Urinary bladder (tissue), 4 donors: ENCODE results near the gene C1orf94. TPM values are rescaled to one million over a fixed set of nuclear protein-coding genes. Genes with fewer than 3 reads are reported as not detected.
"Not testable (repeated sequence)": the region's sequence is repeated elsewhere in the genome, so short reads cannot be mapped to it uniquely, and the experiment has no call there.

Experiments
- DNase-seq: peaks from one replicate; pipeline ENCODE4 v3.0.0-alpha.2; 2015; ENCODE audit errors: extremely low spot score
- H3K27ac ChIP-seq: one replicate; pipeline ENCODE4 v1.5.1; 2013; ENCODE audit warnings: low read depth, mild to moderate bottlenecking, moderate library complexity
- H3K36me3 ChIP-seq: one replicate; pipeline ENCODE4 v1.6.1; 2013; ENCODE audit warnings: mild to moderate bottlenecking, moderate library complexity; ENCODE audit not compliant: insufficient read depth
- H3K4me1 ChIP-seq: one replicate; pipeline ENCODE4 v1.6.1; 2013; ENCODE audit warnings: mild to moderate bottlenecking, moderate library complexity; ENCODE audit not compliant: insufficient read depth
- H3K4me3 ChIP-seq: one replicate; pipeline ENCODE4 v1.5.1; 2013; ENCODE audit warnings: low read depth, low read length
- WGBS: extraction: QIAGEN DNeasy Blood & Tissue Kit; methylation state at CpG from one replicate; pipeline ENCODE4 v1.1.7; 2013; 5-methylcytosine and 5-hydroxymethylcytosine counted together
- polyA plus RNA-seq: library from polyadenylated mRNA; stranded (reverse); fragments of 200-250 nt; gene quantifications from one replicate; pipeline ENCODE4 v1.2.3, GENCODE V29; 2013
- total RNA-seq: library from RNA; depleted of rRNA; stranded (reverse); fragments of >200 nt; gene quantifications from one replicate; pipeline ENCODE4 v1.2.3, GENCODE V29; 2014
- donor health status: healthy with polysubstance abuse.
- donor health status: healthy.

C1orf94 gene
- total and polyA plus RNA-seq, 2 donors = not detected

DNA sequence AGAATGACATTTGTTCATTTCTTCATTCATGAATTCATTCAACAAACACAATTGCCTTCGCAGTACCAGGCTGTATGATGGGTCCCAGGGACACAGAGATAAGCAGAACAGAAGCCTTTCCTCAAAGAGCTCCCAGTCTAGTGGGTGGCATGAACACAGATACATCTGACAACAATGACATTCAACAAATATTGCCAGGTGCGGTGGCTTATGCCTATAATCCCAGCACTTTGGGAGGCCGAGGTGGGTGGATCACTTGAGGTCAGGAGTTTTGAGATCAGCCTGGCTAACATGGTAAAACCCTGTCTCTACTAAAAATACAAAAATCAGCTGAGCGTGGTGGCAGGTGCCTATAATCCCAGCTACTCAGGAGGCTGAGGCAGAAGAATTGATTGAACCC, 6.7 kb downstream of the C1orf94 start:
- H3K4me1 ChIP-seq, H3K4me3 ChIP-seq, H3K27ac ChIP-seq, H3K36me3 ChIP-seq, DNase-seq: not testable (repeated sequence)
- 74% methylated on average over 4 of the region's 4 CpGs for WGBS

DNA sequence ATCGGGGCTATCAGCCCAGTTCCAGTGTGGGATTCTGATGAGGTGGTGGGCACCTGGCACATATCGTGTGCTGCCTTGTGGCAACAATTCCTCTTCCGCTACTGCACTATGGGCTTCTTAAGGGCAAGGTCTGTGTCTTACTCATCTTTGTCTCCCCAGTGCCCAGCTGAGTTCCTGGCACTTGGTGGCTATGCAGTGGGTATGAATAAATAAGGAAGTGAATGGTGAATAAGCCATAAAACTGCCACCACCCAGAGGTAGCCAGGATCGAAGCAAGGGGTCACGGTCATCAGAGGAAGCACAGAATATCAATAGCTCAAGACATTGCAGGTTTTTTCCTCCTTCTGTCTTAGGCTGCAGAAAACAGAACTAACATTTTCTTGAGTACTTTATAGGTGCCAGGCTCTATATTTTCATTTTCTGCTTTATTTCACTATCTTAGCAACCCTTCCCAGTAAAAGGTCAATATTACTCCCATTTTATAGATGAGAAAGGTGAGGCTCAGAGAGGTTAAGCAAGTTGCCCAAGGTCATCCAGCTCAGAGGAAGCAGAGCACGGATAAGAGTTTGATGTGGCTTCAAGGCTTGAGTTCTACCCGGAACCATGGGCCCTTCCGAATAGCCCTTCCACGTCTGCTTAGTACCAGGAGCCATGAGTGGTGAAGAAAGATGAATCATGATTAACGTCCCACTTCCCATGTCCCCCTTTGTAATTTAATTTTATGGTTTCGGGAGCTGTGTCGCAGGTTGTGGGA, 10.2 kb downstream of the C1orf94 start:
- Histone ChIP-seq H3K4me3 (no peak overlapping the region), H3K36me3 (no peaks in the 10 kb centered on the region), H3K4me1 (no peaks in the 10 kb centered on the region), H3K27ac (no peak overlapping the region)
- DNase-seq = no peak
- WGBS = 67% methylated on average over 12 of the region's 12 CpGs

DNA sequence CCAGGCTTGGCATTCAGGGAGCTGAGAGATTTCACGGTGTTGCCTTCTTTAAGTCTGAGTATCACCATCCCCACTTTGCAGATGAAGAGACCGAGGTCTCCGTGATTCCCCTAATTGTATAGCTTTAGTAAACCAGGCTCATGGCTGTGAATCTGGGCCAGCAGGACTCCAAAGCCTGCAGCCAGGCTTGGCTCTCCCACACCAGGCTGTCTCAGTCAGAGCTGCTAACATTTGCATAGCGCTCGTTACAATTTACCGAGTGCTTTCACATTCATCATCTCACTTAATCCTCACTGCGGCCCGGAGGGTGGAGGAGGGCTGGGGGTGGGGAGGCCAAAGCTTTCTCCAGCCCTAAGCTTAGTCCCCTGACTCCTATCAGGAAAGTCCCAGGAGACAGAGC, 11.7 kb downstream of the C1orf94 start:
- Histone ChIP-seq H3K4me1 (no peaks in the 10 kb centered on the region), H3K27ac (no peak overlapping the region), H3K36me3 (no peaks in the 10 kb centered on the region), H3K4me3 (no peak overlapping the region)
- 9% methylated on average over 8 of the region's 8 CpGs for WGBS
- DNase-seq = no peak

DNA sequence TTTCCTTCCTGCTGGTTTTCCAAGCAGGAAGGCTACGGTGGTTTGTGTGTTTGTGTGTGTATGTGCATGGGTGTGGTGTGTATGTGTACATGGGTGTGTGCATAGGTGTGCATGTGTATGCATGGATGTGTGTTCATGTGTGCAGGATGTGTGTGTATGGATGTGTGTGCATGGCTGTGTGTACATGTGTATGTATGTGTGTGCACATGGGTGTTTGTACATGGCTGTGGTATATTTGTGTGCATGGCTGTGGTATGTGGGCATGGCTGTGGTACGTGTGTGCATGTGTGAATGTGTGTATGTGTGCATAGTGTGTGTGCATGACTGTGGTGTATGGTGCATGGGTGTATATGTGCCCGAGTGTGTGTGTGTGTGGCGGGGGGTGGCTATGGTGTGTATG, 12.3 kb downstream of the C1orf94 start:
- Histone ChIP-seq H3K27ac (no peak overlapping the region), H3K4me1 (no peaks in the 10 kb centered on the region), H3K36me3 (no peaks in the 10 kb centered on the region), H3K4me3 (no peak overlapping the region)
- WGBS = 54% methylated on average over 4 of the region's 4 CpGs
- no peak for DNase-seq

DNA sequence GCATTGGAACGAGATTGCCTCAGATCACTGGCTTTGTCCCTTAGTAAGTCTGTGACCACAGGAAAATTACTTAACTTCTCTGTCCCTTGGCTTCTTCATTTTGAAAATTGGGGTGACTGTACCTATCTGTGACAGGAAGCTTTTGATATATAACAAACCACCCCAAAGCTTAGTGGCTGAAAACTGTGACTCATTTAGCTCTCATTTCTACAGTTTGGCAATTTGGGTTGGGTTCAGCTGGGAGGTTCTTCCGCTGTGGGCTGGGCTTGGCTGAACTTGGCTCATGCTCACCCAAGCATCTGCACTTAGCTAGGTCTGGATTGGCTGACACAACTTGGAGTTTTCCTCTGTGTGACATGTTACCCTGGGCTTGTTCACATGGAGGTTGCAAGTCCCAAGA, 14.0 kb downstream of the C1orf94 start:
- no peaks in the 10 kb centered on the region for H3K36me3 ChIP-seq
- DNase-seq = no peak
- no peak overlapping the region for H3K4me3 ChIP-seq
- 69% methylated on average over 2 of the region's 2 CpGs for WGBS
- H3K4me1 ChIP-seq = no peaks in the 10 kb centered on the region
- H3K27ac ChIP-seq = no peak overlapping the region

DNA sequence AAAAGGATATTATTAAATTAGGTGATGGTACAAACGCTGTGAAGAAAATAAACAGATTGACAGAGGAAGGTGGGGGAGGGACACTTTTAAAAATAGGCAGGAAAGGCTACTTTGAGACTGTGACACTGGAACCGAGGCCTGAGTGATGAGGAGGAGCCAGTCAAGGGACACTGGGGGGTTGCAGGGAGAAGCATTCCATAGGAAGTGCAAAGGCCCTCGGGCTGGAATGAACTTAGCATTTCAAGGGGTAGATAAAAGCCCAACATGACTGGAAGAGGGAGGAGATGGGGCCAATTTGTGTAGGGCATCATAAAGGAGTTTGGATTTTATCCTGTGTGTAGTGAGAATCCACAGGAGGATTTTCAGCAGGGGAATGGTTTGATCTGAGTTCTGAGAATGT, 15.9 kb downstream of the C1orf94 start:
- no peak for DNase-seq
- Histone ChIP-seq H3K4me3 (no peak overlapping the region), H3K36me3 (no peaks in the 10 kb centered on the region), H3K27ac (no peak overlapping the region), H3K4me1 (no peaks in the 10 kb centered on the region)
- 51% methylated on average over 3 of the region's 3 CpGs for WGBS

DNA sequence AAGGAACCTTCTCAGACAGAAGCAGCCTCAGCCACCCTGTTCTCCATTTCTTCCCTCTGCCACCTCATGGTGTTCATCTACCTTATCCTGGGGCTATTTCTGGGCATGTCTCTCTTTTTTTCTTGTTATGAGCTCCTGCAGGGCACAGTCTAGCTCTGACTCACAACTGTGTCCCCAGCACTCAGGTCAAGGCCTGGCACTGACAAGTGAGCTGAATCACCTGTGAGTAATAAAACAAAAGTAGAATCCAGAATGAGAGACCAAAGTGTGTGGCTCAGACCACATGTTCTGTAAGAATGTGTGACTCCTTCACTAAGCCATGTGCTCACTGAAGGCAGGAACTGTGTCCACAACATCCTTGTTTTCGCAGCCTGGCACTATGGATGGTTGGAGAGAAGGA, 23.2 kb downstream of the C1orf94 start:
- no peak for DNase-seq
- Histone ChIP-seq H3K27ac (no peak overlapping the region), H3K4me1 (no peaks in the 10 kb centered on the region), H3K36me3 (no peaks in the 10 kb centered on the region), H3K4me3 (no peak overlapping the region)
- 86% methylated on average over 1 of the region's 1 CpG for WGBS

DNA sequence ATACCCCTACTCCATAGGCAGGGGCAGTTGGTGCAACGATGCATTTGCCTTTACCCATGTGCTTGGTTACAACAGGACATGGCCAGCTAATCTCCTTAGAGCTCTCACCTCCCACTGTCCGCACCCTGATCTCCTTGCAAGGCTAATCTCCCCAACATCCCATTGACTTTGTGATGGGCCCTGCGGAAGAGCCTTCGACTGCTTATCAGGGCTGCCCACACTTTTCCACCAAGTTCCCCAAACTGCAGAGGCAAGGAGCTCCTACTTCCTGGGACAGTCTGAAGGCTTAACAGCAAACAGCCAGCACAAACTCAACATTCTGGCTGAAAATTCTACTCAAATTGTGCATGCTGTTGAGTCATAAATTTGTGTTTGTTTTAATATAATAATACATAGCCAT, 36.0 kb downstream of the C1orf94 start:
- 88% methylated on average over 4 of the region's 4 CpGs for WGBS
- no peak for DNase-seq
- no peak overlapping the region for H3K4me3 ChIP-seq
- no peak overlapping the region for H3K27ac ChIP-seq
- no peaks in the 10 kb centered on the region for H3K36me3 ChIP-seq
- H3K4me1 ChIP-seq = no peaks in the 10 kb centered on the region

DNA sequence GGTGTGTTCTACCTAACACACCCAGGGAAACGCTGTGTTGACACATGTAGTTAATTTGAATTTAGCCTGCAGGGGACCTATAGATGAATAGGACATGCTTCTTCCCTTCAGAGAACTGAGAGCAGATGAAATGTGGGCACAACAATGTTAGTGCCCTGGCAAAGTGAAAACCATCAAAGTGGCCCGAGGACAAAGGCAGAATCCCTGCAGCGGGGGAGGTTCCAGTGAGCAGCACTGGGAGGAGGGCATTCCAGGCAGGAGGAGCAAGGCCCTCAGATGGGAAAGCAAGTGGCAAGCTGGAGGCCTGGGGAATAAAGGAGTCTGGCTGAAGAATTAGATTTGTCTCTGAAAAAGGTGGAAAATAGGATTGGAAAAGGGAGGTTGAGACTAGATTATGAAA, 37.2 kb downstream of the C1orf94 start:
- WGBS = 41% methylated on average over 3 of the region's 3 CpGs
- Histone ChIP-seq H3K4me3 (no peak overlapping the region), H3K4me1 (no peaks in the 10 kb centered on the region), H3K36me3 (no peaks in the 10 kb centered on the region), H3K27ac (no peak overlapping the region)
- DNase-seq = no peak

DNA sequence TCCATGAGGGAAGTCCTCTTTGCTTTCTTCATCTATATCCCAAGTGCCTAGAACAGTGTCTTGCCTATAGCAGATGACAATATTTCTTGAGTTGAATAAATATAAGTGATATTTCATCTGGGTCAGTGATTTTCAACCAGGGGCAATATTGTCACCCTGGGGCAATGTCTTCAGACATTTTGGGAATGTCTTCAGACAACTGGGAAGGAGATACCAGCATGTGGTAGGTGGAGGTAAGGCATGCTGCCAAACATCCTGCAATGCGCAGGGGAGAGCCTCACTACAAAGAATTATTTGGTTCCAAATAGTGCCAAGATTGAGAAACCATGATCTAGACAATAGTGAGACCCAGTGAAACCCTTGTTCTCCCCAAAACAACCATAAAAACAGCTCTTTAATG, 54.7 kb downstream of the C1orf94 start:
- Histone ChIP-seq H3K36me3 (no peaks in the 10 kb centered on the region), H3K4me3 (no peak overlapping the region), H3K27ac (no peak overlapping the region), H3K4me1 (no peaks in the 10 kb centered on the region)
- WGBS = 89% methylated on average over 1 of the region's 1 CpG
- DNase-seq = no peak

DNA sequence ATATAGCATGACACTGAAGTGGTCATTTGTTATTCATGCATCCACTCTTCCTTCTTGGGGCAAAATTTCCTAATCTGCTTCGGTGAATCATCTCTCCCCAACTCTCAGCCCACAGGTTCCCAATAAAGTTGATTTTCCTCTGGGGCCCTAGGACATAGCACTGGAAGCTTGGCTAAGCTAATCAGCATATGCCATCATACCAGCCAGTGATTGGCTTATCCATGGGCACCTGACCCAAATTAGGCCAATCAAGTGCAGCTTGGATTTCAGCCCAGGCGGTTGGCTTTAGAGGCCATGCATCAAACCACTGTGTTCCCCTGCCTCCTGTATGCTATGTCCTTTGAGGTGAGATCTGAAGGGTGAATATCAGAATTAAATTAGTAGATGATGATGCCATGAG, 58.9 kb downstream of the C1orf94 start:
- WGBS = 89% methylated on average over 2 of the region's 2 CpGs
- Histone ChIP-seq H3K36me3 (no peaks in the 10 kb centered on the region), H3K27ac (no peak overlapping the region), H3K4me1 (no peaks in the 10 kb centered on the region), H3K4me3 (no peak overlapping the region)
- no peak for DNase-seq

DNA sequence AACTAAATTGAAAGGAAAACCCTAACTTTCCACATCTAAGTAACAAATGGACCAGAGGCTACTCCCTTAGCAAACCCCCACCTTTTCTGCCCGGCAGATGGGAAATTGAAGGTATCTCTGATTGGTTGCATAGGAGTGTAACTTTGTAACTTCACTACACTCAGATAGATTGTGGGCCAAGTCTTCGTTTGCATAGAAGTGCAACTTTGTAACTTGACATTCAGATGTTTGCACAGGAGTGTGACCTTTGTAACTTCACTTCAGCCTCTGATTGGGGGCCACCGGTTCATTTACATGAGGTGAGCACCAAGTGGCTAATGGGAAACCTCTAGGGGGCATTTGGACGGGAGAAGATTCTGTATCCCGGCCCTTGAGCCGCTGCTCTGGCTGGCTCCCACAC, 59.4 kb downstream of the C1orf94 start:
- DNase-seq = no peak
- H3K27ac ChIP-seq = no peak overlapping the region
- WGBS = 67% methylated on average over 6 of the region's 6 CpGs
- no peak overlapping the region for H3K4me3 ChIP-seq
- no peaks in the 10 kb centered on the region for H3K36me3 ChIP-seq
- H3K4me1 ChIP-seq = no peaks in the 10 kb centered on the region

DNA sequence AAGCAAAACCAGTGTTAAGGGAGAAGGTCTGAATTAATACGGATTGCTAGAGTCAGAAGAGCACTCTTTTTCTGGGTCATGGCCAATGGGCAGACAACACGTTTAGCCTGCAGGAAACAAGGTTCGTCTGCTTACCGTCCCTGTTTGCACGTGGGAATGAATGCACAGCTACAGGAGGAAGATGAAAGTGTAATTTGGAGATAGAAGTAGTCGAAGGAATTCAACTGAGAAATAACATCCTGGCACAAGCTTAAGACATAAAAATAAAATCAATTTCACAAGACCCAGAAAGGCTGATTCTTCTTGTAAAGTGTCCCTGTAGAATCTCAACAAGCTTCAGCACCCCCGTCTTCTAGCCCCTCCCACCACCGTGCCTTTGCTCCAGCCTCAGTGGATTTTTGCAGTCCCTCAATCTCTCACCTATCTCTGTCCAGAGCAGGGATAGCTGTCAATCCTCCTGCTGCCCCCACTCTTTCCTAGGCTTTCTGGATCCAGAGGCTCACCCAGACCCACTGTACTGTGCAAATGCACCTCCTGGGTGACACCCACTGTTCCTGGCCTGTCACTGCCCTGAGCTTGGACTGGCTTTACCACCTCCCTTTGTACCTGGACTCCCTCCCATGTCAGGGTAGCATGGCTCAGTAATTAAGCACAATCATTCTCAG, 60.6 kb downstream of the C1orf94 start:
- no peak for DNase-seq
- no peaks in the 10 kb centered on the region for H3K4me1 ChIP-seq
- 30% methylated on average over 8 of the region's 8 CpGs for WGBS
- no peak overlapping the region for H3K27ac ChIP-seq
- no peak overlapping the region for H3K4me3 ChIP-seq
- no peaks in the 10 kb centered on the region for H3K36me3 ChIP-seq

DNA sequence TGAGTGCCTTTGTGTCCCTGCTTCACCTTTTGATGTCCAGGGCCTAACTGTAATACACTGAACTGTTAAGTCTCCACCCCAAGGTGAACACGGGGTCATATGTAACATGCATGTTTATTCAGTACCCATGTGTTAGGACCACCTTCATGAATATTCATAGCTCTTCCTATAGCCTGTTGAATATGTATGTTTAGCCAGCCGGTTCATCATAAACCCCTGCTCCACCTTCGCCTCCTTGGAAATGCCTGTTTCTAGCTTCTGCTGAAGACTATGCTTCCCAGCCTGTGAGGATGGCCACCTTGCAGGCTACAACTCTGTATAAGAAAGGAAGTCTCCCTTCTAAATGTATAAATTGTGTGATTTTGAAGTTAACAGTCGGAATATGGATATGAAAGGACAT, 69.3 kb downstream of the C1orf94 start:
- WGBS = 69% methylated on average over 4 of the region's 4 CpGs
- Histone ChIP-seq H3K36me3 (no peaks in the 10 kb centered on the region), H3K4me3 (no peak overlapping the region), H3K27ac (no peak overlapping the region), H3K4me1 (no peaks in the 10 kb centered on the region)
- no peak for DNase-seq
